IMR-90 (cell line): ENCODE data around the gene NAA10. TPM values are rescaled to one million over a fixed set of nuclear protein-coding genes. Genes with fewer than 3 reads are reported as not detected.

ENCODE experiments used
- ATAC-seq: fragments of 200-7000 bp; cut with Tn5 transposase; 2 replicates; pipeline ENCODE4 v1.9.1; 2020; ENCODE audit warnings: low read depth, mild to moderate bottlenecking, moderate library complexity
- BruUV-seq: library from RNA; stranded (reverse); fragments of 400-500 nt; replicated peaks from 2 replicates; lab custom pipeline; 2021; lab: Mats Ljungman, UMichigan
- CTCF ChIA-PET: fragments of 300-600 bp; formaldehyde crosslinking; extraction: SDS; loops from one replicate; lab custom pipeline; 2021; ENCODE audit warnings: antibody characterized with exemption; lab: Yijun Ruan, JAX
- POLR2A ChIA-PET: fragments of 300-600 bp; sonication (Branson Sonifier 250); formaldehyde crosslinking; loops from one replicate; lab custom pipeline; 2022; ENCODE audit warnings: antibody characterized with exemption; ENCODE audit not compliant: unreplicated experiment; lab: Charles Lee
- DNase-seq: peaks from one replicate; pipeline ENCODE4 v3.0.0; 2013
- H2AFZ ChIP-seq: replicated peaks from 2 replicates; pipeline ENCODE3; 2013; ENCODE audit warnings: low read length, mild to moderate bottlenecking; ENCODE audit not compliant: poor library complexity
- H2AK5ac ChIP-seq: 2 replicates; pipeline ENCODE4 v1.6.1; 2013; ENCODE audit warnings: low read depth, low read length, inconsistent platforms
- H2AK9ac ChIP-seq: replicated peaks from 2 replicates; pipeline ENCODE3; 2013; ENCODE audit warnings: mild to moderate bottlenecking, low read depth, low read length, moderate library complexity; ENCODE audit not compliant: poor library complexity
- H2BK120ac ChIP-seq: 2 replicates; pipeline ENCODE4 v1.6.1; 2013; ENCODE audit warnings: low read depth, low read length, inconsistent platforms
- H2BK15ac ChIP-seq: 3 replicates; pipeline ENCODE4 v1.6.1; 2013; ENCODE audit warnings: low read depth, low read length, inconsistent platforms
- H2BK20ac ChIP-seq: 2 replicates; pipeline ENCODE4 v1.6.1; 2013; ENCODE audit warnings: low read depth, mild to moderate bottlenecking, inconsistent platforms, low read length, moderate library complexity
- H2BK5ac ChIP-seq: 2 replicates; pipeline ENCODE4 v1.6.1; 2013; ENCODE audit warnings: mild to moderate bottlenecking, low read depth, low read length, inconsistent platforms; ENCODE audit not compliant: poor library complexity, severe bottlenecking
- H3K14ac ChIP-seq: replicated peaks from 2 replicates; pipeline ENCODE4 v1.6.1; 2013; ENCODE audit warnings: low read depth, low read length, inconsistent platforms
- H3K18ac ChIP-seq: 2 replicates; pipeline ENCODE4 v1.6.1; 2013; ENCODE audit warnings: low read depth, low read length, control low read depth
- H3K23ac ChIP-seq: 2 replicates; pipeline ENCODE4 v1.6.1; 2013; ENCODE audit warnings: low read depth, low read length, inconsistent platforms
- H3K27ac ChIP-seq: 2 replicates; pipeline ENCODE4 v1.5.1; 2013; ENCODE audit warnings: mild to moderate bottlenecking, control low read depth, low read length; ENCODE audit not compliant: insufficient read depth
- H3K27me3 ChIP-seq: 2 replicates; pipeline ENCODE4 v1.6.1; 2013; ENCODE audit warnings: low read length; ENCODE audit not compliant: control insufficient read depth, insufficient read depth
- H3K36me3 ChIP-seq: 2 replicates; pipeline ENCODE4 v1.6.1; 2013; ENCODE audit warnings: low read length, mixed read lengths; ENCODE audit not compliant: control insufficient read depth, insufficient read depth
- H3K4ac ChIP-seq: 2 replicates; pipeline ENCODE4 v1.6.1; 2013; ENCODE audit warnings: low read depth, low read length, inconsistent platforms
- H3K4me1 ChIP-seq: 2 replicates; pipeline ENCODE4 v1.6.1; 2013; ENCODE audit warnings: low read length, mixed read lengths; ENCODE audit not compliant: control insufficient read depth, insufficient read depth
- H3K4me2 ChIP-seq: 2 replicates; pipeline ENCODE4 v1.6.1; 2013; ENCODE audit warnings: low read depth, mild to moderate bottlenecking, control low read depth, low read length, moderate library complexity
- H3K4me3 ChIP-seq: 2 replicates; pipeline ENCODE4 v1.5.1; 2013; ENCODE audit warnings: low read depth, mild to moderate bottlenecking, control low read depth, low read length, moderate library complexity; ENCODE audit not compliant: insufficient read depth
- H3K56ac ChIP-seq: 2 replicates; pipeline ENCODE4 v1.6.1; 2013; ENCODE audit warnings: low read length, inconsistent platforms; ENCODE audit not compliant: insufficient read depth; ENCODE audit errors: extremely low read depth
- H3K79me1 ChIP-seq, 2 experiments: 2 replicates each; pipeline ENCODE4 v1.6.1; 2013; ENCODE audit warnings: low read length in 2 of 2, inconsistent platforms in 1 of 2, low read depth in 1 of 2
- H3K9ac ChIP-seq: 2 replicates; pipeline ENCODE4 v1.6.1; 2013; ENCODE audit warnings: low read depth, low read length, control low read depth
- H3K9me1 ChIP-seq: 2 replicates; pipeline ENCODE4 v1.6.1; 2013; ENCODE audit warnings: low read length, inconsistent platforms; ENCODE audit not compliant: insufficient read depth
- H3K9me3 ChIP-seq: 2 replicates; pipeline ENCODE4 v1.6.1; 2013; ENCODE audit warnings: low read length; ENCODE audit not compliant: control insufficient read depth, insufficient read depth
- H4K20me1 ChIP-seq: 2 replicates; pipeline ENCODE4 v1.6.1; 2013; ENCODE audit warnings: low read length, inconsistent platforms; ENCODE audit not compliant: insufficient read depth
- H4K5ac ChIP-seq: 2 replicates; pipeline ENCODE4 v1.6.1; 2013; ENCODE audit warnings: mild to moderate bottlenecking, low read depth, low read length, control low read depth
- H4K8ac ChIP-seq, 2 experiments: 2 replicates each; pipeline ENCODE4 v1.6.1; 2013; ENCODE audit warnings: low read depth in 2 of 2, low read length in 2 of 2, control low read depth in 1 of 2, inconsistent platforms in 1 of 2
- H4K91ac ChIP-seq: 2 replicates; pipeline ENCODE4 v1.6.1; 2013; ENCODE audit warnings: low read depth, low read length, inconsistent platforms; ENCODE audit not compliant: insufficient read depth
- BHLHE40 ChIP-seq: fragments of 150-350 bp; IDR thresholded peaks from 2 replicates; pipeline ENCODE4 v1.6.1; 2016; ENCODE audit warnings: mild to moderate bottlenecking, low read depth, low read length
- CEBPB ChIP-seq: IDR thresholded peaks from 2 replicates; pipeline ENCODE4 v1.6.1; 2012; ENCODE audit warnings: low read depth, low read length, improper control_type of control experiment
- CHD1 ChIP-seq: IDR thresholded peaks from 2 replicates; pipeline ENCODE4 v1.6.1; 2012; ENCODE audit warnings: low read depth, low read length, improper control_type of control experiment
- CTCF ChIP-seq: conservative IDR thresholded peaks from 2 replicates; pipeline ENCODE4 v1.5.1; 2012; ENCODE audit warnings: mild to moderate bottlenecking, low read depth, low read length, improper control_type of control experiment
- FOS ChIP-seq: fragments of 150-350 bp; IDR thresholded peaks from 2 replicates; pipeline ENCODE4 v1.6.1; 2016; ENCODE audit warnings: low read depth, low read length
- MAFK ChIP-seq: IDR thresholded peaks from 2 replicates; pipeline ENCODE4 v1.6.1; 2012; ENCODE audit warnings: low read depth, low read length, improper control_type of control experiment
- MAZ ChIP-seq: IDR thresholded peaks from 2 replicates; pipeline ENCODE4 v1.6.1; 2012; ENCODE audit warnings: low read depth, mild to moderate bottlenecking, low read length, improper control_type of control experiment, moderate library complexity, borderline replicate concordance
- MXI1 ChIP-seq: IDR thresholded peaks from 2 replicates; pipeline ENCODE4 v1.6.1; 2012; ENCODE audit warnings: low read depth, mild to moderate bottlenecking, low read length, moderate library complexity, borderline replicate concordance
- NFE2L2 ChIP-seq: fragments of 150-350 bp; IDR thresholded peaks from 2 replicates; pipeline ENCODE4 v1.6.1; 2016; ENCODE audit warnings: low read depth, mild to moderate bottlenecking, low read length
- POLR2A ChIP-seq: IDR thresholded peaks from 2 replicates; pipeline ENCODE4 v1.6.1; 2012; ENCODE audit warnings: mild to moderate bottlenecking, low read depth, low read length
- RAD21 ChIP-seq: IDR thresholded peaks from 2 replicates; pipeline ENCODE4 v1.6.1; 2012; ENCODE audit warnings: low read length, improper control_type of control experiment
- RCOR1 ChIP-seq: IDR thresholded peaks from 2 replicates; pipeline ENCODE4 v1.6.1; 2012; ENCODE audit warnings: mild to moderate bottlenecking, low read length, improper control_type of control experiment; ENCODE audit not compliant: insufficient replicate concordance
- RFX5 ChIP-seq: IDR thresholded peaks from 2 replicates; pipeline ENCODE4 v1.8.0; 2012; ENCODE audit warnings: low read depth, mild to moderate bottlenecking, low read length, moderate library complexity
- SMC3 ChIP-seq: fragments of 150-350 bp; IDR thresholded peaks from 2 replicates; pipeline ENCODE4 v1.6.1; 2016; ENCODE audit warnings: low read depth, mild to moderate bottlenecking, antibody characterized with exemption, low read length, moderate library complexity
- WGBS, 2 experiments: methylation state at CpG; one replicate each; pipeline versions ENCODE4 v1.1.5 to v1.1.7; 2013; ENCODE audit warnings: missing lambda C conversion rate in 2 of 2; ENCODE audit not compliant: insufficient read length in 1 of 2; ENCODE audit errors: extremely low coverage in 2 of 2; 5-methylcytosine and 5-hydroxymethylcytosine counted together
- dilution Hi-C: fragments of 300-500 bp; cut with HindIII; formaldehyde crosslinking; loops from one replicate; pipeline ENCODE4 v1.14.3; 2018; ENCODE audit warnings: low sequenced_read_pairs; ENCODE audit not compliant: unreplicated experiment
- in situ Hi-C: fragments of 300-500 bp; cut with MboI; formaldehyde crosslinking; loops from 3 replicates; pipeline ENCODE4 v1.14.3; 2019; ENCODE audit warnings: low sequenced_read_pairs, inconsistent platforms, mixed read lengths
- intact Hi-C: fragments of 100-400 bp; cut with micrococcal nuclease; formaldehyde crosslinking; loops from 2 replicates; pipeline ENCODE4 v1.10.0; 2022
- polyA plus RNA-seq, 3 experiments: library from polyadenylated mRNA; depleted of rRNA; stranded (reverse); fragments of >200 nt; gene quantifications; 2 replicates each; pipeline ENCODE4 v1.2.3, GENCODE V29; 2012; ENCODE audit warnings: low replicate concordance in 1 of 3
- total RNA-seq: library from RNA; depleted of rRNA; stranded (reverse); fragments of >200 nt; gene quantifications from 2 replicates; pipeline ENCODE4 v1.2.3, GENCODE V29; 2012
- TF ChIP-seq, protein P1 (sequence below): fragments of 150-350 bp; IDR thresholded peaks from 2 replicates; pipeline ENCODE4 v1.6.1; 2017; ENCODE audit warnings: mild to moderate bottlenecking, antibody characterized with exemption, low read length, low read depth

Gene NAA10
- total and polyA plus RNA-seq, 2 of the 4 experiments (the other 2 are of a cell fraction), result 98.6 to 172 TPM

DNA sequence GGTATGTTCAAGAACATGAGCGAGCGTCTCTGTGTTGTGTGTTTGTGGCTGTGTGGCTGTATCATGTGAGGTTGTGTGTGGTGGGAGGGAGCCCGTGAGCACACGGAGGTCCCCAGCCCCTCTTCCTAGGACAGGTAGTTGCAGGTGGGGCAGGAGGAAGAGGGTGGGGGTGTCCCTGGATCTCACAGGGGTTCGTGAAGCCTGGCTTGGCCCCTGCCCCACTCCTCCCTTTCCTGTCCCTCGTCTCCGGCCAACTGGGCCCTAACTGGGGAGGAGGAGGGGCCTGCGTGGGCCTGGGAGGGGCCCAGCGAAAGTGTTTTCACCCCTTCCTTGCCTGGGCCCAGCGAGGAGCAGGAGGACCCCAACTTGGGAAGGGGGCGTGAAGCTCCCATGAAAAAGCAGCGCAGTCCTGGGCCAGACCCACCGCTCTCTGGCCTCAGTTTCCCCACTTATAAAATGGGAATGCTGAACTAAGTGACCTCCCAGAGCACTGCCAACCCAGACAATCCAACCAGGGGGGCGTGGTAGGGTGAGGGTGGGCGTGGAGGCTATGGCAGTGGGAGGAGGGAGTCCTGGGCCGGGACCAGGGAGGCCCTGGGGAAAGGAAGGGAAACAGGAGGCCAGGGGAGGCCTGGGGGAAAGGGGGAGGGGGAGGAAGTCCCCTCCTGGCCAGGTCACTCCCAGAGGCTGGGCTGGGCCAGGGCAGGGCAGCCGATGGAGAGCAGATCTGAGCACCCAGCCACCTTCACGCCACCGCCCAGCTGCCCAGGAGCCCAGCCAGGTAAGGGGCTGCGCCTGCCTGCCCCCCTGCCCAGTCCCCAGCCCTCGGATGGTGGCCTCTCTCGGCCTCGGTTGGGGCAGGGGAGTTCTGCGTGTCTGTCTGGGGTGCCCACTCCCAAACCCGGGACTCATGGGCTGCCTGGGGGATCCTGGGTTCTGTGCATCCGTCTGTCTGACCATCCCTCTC, 30.6 kb downstream of the NAA10 start, which contains the start of gene AVPR2:
TSS of gene AVPR2 (plus strand) at position 683 of the 967 bp plus-strand sequence. CDS start 473 bp downstream, outside the sequence.
- H2AFZ ChIP-seq, result no peak within 1 kb of the TSS
- TF ChIP-seq SMC3 (no peak), FOS (no peak), CEBPB (no peak), RCOR1 (no peak), CHD1 (no peak), RFX5 (no peak), CTCF (no peak), MXI1 (no peak), RAD21 (no peak), POLR2A (no peak), MAZ (no peak), BHLHE40 (no peak), NFE2L2 (no peak), MAFK (no peak)
- TF ChIP-seq, protein P1, sequence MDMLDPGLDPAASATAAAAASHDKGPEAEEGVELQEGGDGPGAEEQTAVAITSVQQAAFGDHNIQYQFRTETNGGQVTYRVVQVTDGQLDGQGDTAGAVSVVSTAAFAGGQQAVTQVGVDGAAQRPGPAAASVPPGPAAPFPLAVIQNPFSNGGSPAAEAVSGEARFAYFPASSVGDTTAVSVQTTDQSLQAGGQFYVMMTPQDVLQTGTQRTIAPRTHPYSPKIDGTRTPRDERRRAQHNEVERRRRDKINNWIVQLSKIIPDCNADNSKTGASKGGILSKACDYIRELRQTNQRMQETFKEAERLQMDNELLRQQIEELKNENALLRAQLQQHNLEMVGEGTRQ, result no peak

More for the DNA sequence above, 30.6 kb downstream of the NAA10 start, which contains the start of gene AVPR2:
- Histone ChIP-seq H3K9me3 (no peaks in the 10 kb centered on the region; the same call in 1 of the 2 replicates), H2BK5ac (no peak within 1 kb of the TSS), H2AK9ac (no peak within 1 kb of the TSS), H4K20me1 (no peaks in the 10 kb centered on the region; the same call in 1 of the 2 replicates), H3K79me1 (no peaks in the 10 kb centered on the region), H3K14ac (no peak within 1 kb of the TSS), H4K5ac (no peak within 1 kb of the TSS), H3K36me3 (no peaks in the 10 kb centered on the region), H2BK20ac (no peak within 1 kb of the TSS), H3K9ac (no peak within 1 kb of the TSS), H2BK120ac (no peak within 1 kb of the TSS), H3K4me3 (no peak within 1 kb of the TSS), H3K27me3 (peaks cover 3% of the 10 kb centered on the region; the same call in 1 of the 2 replicates), H3K4me1 (peaks cover 9% of the 10 kb centered on the region; the same call in 1 of the 2 replicates), H3K56ac (no peak within 1 kb of the TSS), H3K23ac (no peak within 1 kb of the TSS), H3K18ac (no peak within 1 kb of the TSS), H4K8ac (no peak within 1 kb of the TSS), H2BK15ac (no peak within 1 kb of the TSS), H3K27ac (no peak within 1 kb of the TSS), H3K4me2 (no peak within 1 kb of the TSS), H2AK5ac (no peak within 1 kb of the TSS), H3K4ac (no peak within 1 kb of the TSS), H3K9me1 (peaks cover 4% of the 10 kb centered on the region), H4K91ac (no peak within 1 kb of the TSS)
- in situ Hi-C loops, result loop anchor here (25.0 kb wide), 1 partner anchor 942 kb away; no protein-coding TSS in a partner anchor
- BruUV-seq, result no TSS peak
- ChIA-PET POLR2A (no interaction called here), CTCF (no interaction called here)
- DNase-seq (no peak), ATAC-seq (no peak)
- 67% methylated on average over 5 of the region's 26 CpGs; no CpG with 5 or more reads in 1 of the 2 experiments for WGBS, 2 experiments
- dilution Hi-C loops, result no loop called here
- intact Hi-C loops, result no loop called here
